A549 (cell line): ENCODE results near the gene PRKCE. TPM values are rescaled to one million over a fixed set of nuclear protein-coding genes. Genes with fewer than 3 reads are reported as not detected.
A peak's percentile ranks its signal among the peaks of the same experiment; 100 is the strongest.

Experiments
- ATAC-seq, 2 experiments: fragments of 200-7000 bp in 1 of 2; fragments of >200 bp in 1 of 2; cut with Nextera tagmentation in 1 of 2; cut with Tn5 transposase in 1 of 2; 3 replicates each; pipeline versions ENCODE4 v1.8.0 to v1.9.1; 2018 to 2020; ENCODE audit warnings: mild to moderate bottlenecking in 1 of 2, moderate library complexity in 1 of 2
- CTCF ChIA-PET: fragments of 300-600 bp; sonication (Branson Sonifier 250); formaldehyde crosslinking; extraction: SDS; loops from one replicate; lab custom pipeline; 2021; ENCODE audit warnings: antibody characterized with exemption, inconsistent platforms; lab: Yijun Ruan, JAX
- POLR2A ChIA-PET: fragments of 350-600 bp; formaldehyde crosslinking; extraction: SDS; loops from one replicate; lab custom pipeline; 2021; ENCODE audit warnings: antibody characterized with exemption, inconsistent platforms; lab: Yijun Ruan, JAX
- DNase-seq, 2 experiments: peaks; one replicate each; pipeline versions ENCODE4 v3.0.0 to v3.0.0-alpha.2; 2011 to 2016; ENCODE audit warnings: low read depth in 1 of 2, low spot score in 1 of 2
- FAIRE-seq: peaks from 2 replicates; lab custom pipeline; 2011; peaks lifted over from hg19 to GRCh38; lab: Jason Lieb, UNC
- H3K27ac ChIP-seq, 2 experiments: fragments of >200 bp; sonication (Bioruptor Twin); formaldehyde crosslinking; 3 replicates each; pipeline ENCODE4 v1.5.1; 2016 to 2017
- H3K4me1 ChIP-seq: fragments of >200 bp; sonication (Bioruptor Twin); formaldehyde crosslinking; 3 replicates; pipeline ENCODE4 v1.6.1; 2016
- H3K4me2 ChIP-seq: fragments of >200 bp; sonication (Bioruptor Twin); formaldehyde crosslinking; 3 replicates; pipeline ENCODE4 v1.6.1; 2016
- H3K4me3 ChIP-seq: fragments of >200 bp; sonication (Bioruptor Twin); formaldehyde crosslinking; 3 replicates; pipeline ENCODE4 v1.5.1; 2016
- H3K9me3 ChIP-seq: fragments of >200 bp; sonication (Bioruptor Twin); formaldehyde crosslinking; 3 replicates; pipeline ENCODE4 v1.6.1; 2016
- CEBPB ChIP-seq, 2 experiments: fragments of >200 bp in 1 of 2; sonication (Bioruptor Twin) in 1 of 2; formaldehyde crosslinking in 1 of 2; IDR thresholded peaks; 2 replicates each; pipeline ENCODE4 v1.6.1; 2012 to 2016
- CHD2 ChIP-seq: fragments of 150-350 bp; IDR thresholded peaks from 2 replicates; pipeline ENCODE4 v1.6.1; 2014; ENCODE audit warnings: low read length; ENCODE audit not compliant: partially characterized antibody
- CHD4 ChIP-seq: fragments of 200-600 bp; sonication (generic); IDR thresholded peaks from 2 replicates; pipeline ENCODE4 v1.6.1; 2016; ENCODE audit warnings: antibody characterized with exemption, mild to moderate bottlenecking, borderline replicate concordance
- EHF ChIP-seq: fragments of 250-450 bp; sonication (Bioruptor Pico); IDR thresholded peaks from 2 replicates; pipeline ENCODE4 v1.5.0; 2020; ENCODE audit warnings: mild to moderate bottlenecking
- EHMT2 ChIP-seq: fragments of 200-600 bp; sonication (generic); IDR thresholded peaks from 2 replicates; pipeline ENCODE4 v1.6.1; 2016; ENCODE audit warnings: antibody characterized with exemption, low read depth, mild to moderate bottlenecking, moderate library complexity
- ELK1 ChIP-seq: fragments of 150-350 bp; IDR thresholded peaks from 2 replicates; pipeline ENCODE4 v1.6.1; 2014; ENCODE audit warnings: low read depth, mild to moderate bottlenecking, low read length
- HES2 ChIP-seq: fragments of >200 bp; sonication (Bioruptor Twin); formaldehyde crosslinking; IDR thresholded peaks from 2 replicates; pipeline ENCODE4 v1.6.1; 2016
- HMGXB4 ChIP-seq: fragments of 250-450 bp; sonication (Bioruptor Pico); IDR thresholded peaks from 2 replicates; pipeline ENCODE4 v1.5.0; 2021; ENCODE audit warnings: mild to moderate bottlenecking, moderate library complexity, borderline replicate concordance
- HOXB5 ChIP-seq: fragments of 250-450 bp; sonication (Bioruptor Pico); IDR thresholded peaks from 2 replicates; pipeline ENCODE4 v1.5.0; 2020; ENCODE audit warnings: mild to moderate bottlenecking, moderate library complexity
- MAFK ChIP-seq: fragments of 450-650 bp; IDR thresholded peaks from 2 replicates; pipeline ENCODE4 v1.6.1; 2014; ENCODE audit not compliant: partially characterized antibody
- MAZ ChIP-seq: fragments of 150-350 bp; IDR thresholded peaks from 2 replicates; pipeline ENCODE4 v1.6.1; 2014; ENCODE audit warnings: antibody characterized with exemption, low read depth, low read length, borderline replicate concordance
- MYC ChIP-seq: IDR thresholded peaks from 2 replicates; pipeline ENCODE4 v1.6.1; 2012; ENCODE audit warnings: mild to moderate bottlenecking, inconsistent platforms, low read length, improper control_type of control experiment, borderline replicate concordance
- NPAS2 ChIP-seq: fragments of 250-450 bp; sonication (Bioruptor Pico); IDR thresholded peaks from 2 replicates; pipeline ENCODE4 v1.8.0; 2022; ENCODE audit warnings: mild to moderate bottlenecking, moderate library complexity, borderline replicate concordance
- NR3C1 ChIP-seq: fragments of >200 bp; sonication (Bioruptor Twin); formaldehyde crosslinking; IDR thresholded peaks from 3 replicates; pipeline ENCODE4 v1.6.1; 2017
- POLR2A ChIP-seq: IDR thresholded peaks from 2 replicates; pipeline ENCODE4 v1.6.1; 2012; ENCODE audit warnings: mild to moderate bottlenecking, low read length
- RARB ChIP-seq: fragments of 250-450 bp; sonication (Bioruptor Pico); IDR thresholded peaks from 2 replicates; pipeline ENCODE4 v1.8.0; 2021; ENCODE audit warnings: mild to moderate bottlenecking, moderate library complexity
- RCOR1 ChIP-seq: fragments of 150-350 bp; IDR thresholded peaks from 2 replicates; pipeline ENCODE4 v1.6.1; 2014; ENCODE audit warnings: antibody characterized with exemption, low read length, low read depth
- REST ChIP-seq: fragments of 200-600 bp; sonication (generic); IDR thresholded peaks from 2 replicates; pipeline ENCODE4 v1.6.1; 2016; ENCODE audit warnings: antibody characterized with exemption, mild to moderate bottlenecking, moderate library complexity
- TFCP2L1 ChIP-seq: fragments of 250-450 bp; sonication (Bioruptor Pico); IDR thresholded peaks from 2 replicates; pipeline ENCODE4 v1.5.0; 2021; ENCODE audit warnings: mild to moderate bottlenecking
- USF2 ChIP-seq: fragments of 450-650 bp; IDR thresholded peaks from 2 replicates; pipeline ENCODE4 v1.6.1; 2014; ENCODE audit warnings: antibody characterized with exemption
- ZC3H11A ChIP-seq: fragments of 450-650 bp; IDR thresholded peaks from 2 replicates; pipeline ENCODE4 v1.6.1; 2014; ENCODE audit warnings: antibody characterized with exemption, mild to moderate bottlenecking
- ZFP36 ChIP-seq: fragments of 450-650 bp; IDR thresholded peaks from 2 replicates; pipeline ENCODE4 v1.6.1; 2014; ENCODE audit warnings: borderline replicate concordance; ENCODE audit not compliant: partially characterized antibody
- ZSCAN20 ChIP-seq: fragments of 250-450 bp; sonication (Bioruptor Pico); IDR thresholded peaks from 2 replicates; pipeline ENCODE4 v1.8.0; 2022; ENCODE audit warnings: mild to moderate bottlenecking, moderate library complexity
- WGBS: methylation state at CpG from one replicate; pipeline ENCODE4 v1.1.6; 2017; ENCODE audit errors: missing lambda C conversion rate; 5-methylcytosine and 5-hydroxymethylcytosine counted together
- polyA plus RNA-seq, 4 experiments: library from polyadenylated mRNA; depleted of rRNA in 3 of 4; stranded (reverse); fragments of >200 nt; fragmentation: RNase III in 1 of 4; extraction: RNeasy Plus Mini Kit Qiagen cat#74134 plus additional on column Dnase treatment in 1 of 4; gene quantifications; 2 replicates in 3 of 4; 3 replicates in 1 of 4; pipeline ENCODE4 v1.2.3, GENCODE V29; 2011 to 2017

PRKCE gene
- polyA plus RNA-seq, 2 of the 4 experiments (the other 2 are of a cell fraction): 11.5 to 12.0 TPM

- TF ChIP-seq HOXB5 (CRISPR knock-in tag): no peak
Observed at GRCh38 chr2:45872211-45872610, 220.7 kb downstream of the PRKCE start (continued).

- 93% methylated on average over 3 of the region's 3 CpGs for WGBS
- Histone ChIP-seq H3K4me1 (no peaks in the 10 kb centered on the region), H3K9me3 (peaks cover 10% of the 10 kb centered on the region; the same call in 1 of the 3 replicates), H3K4me2 (no peak overlapping the region), H3K4me3 (no peak overlapping the region), H3K27ac (no peak overlapping the region)
- CTCF ChIA-PET: interaction anchor here (1.1 to 1.8 kb wide), 2 partner anchors 11 to 96 kb away, joined by 3 to 5 read pairs; no protein-coding TSS in a partner anchor
- POLR2A ChIA-PET: no interaction called here
- FAIRE-seq: no peak
- no peak for ATAC-seq
- no peak for TF ChIP-seq USF2
- no peak for TF ChIP-seq HOXB5 (CRISPR knock-in tag)
- TF ChIP-seq NR3C1: no peak
- no peak for TF ChIP-seq MAFK
- TF ChIP-seq RCOR1: no peak
- TF ChIP-seq TFCP2L1 (CRISPR knock-in tag): no peak
- no peak for TF ChIP-seq ZC3H11A
- TF ChIP-seq POLR2A: no peak
- no peak for TF ChIP-seq REST
- no peak for TF ChIP-seq MAZ
- TF ChIP-seq CHD2: no peak
- TF ChIP-seq EHF (CRISPR knock-in tag): no peak
- TF ChIP-seq RARB: no peak
- no peak for DNase-seq
Observed at GRCh38 chr2:45874344-45874743, 222.9 kb downstream of the PRKCE start.

- WGBS: 63% methylated on average over 2 of the region's 2 CpGs
- POLR2A ChIA-PET: no interaction called here
- no peak for FAIRE-seq
Observed at GRCh38 chr2:45876611-45877010, 225.1 kb downstream of the PRKCE start.

GRCh38 chr2:45879406-45879805, 227.9 kb downstream of the PRKCE start:
- no peak overlapping the region for H3K27ac ChIP-seq
- no peak for FAIRE-seq
- DNase-seq: peak in 1 of 2 experiments; percentile 13
- CTCF ChIA-PET: interaction anchor here (1.2 to 1.8 kb wide), 4 partner anchors 10 to 28 kb away, joined by 3 to 4 read pairs (median 4); no protein-coding TSS in a partner anchor
- WGBS: 75% methylated on average over 6 of the region's 6 CpGs
- no peaks in the 10 kb centered on the region for H3K4me1 ChIP-seq
- no peak overlapping the region for H3K4me3 ChIP-seq
- ATAC-seq: peak; percentile 68 to 78; a peak in 5 of 6 replicates
- peaks cover 10% of the 10 kb centered on the region; the same call in 1 of the 3 replicates for H3K9me3 ChIP-seq
- H3K4me2 ChIP-seq: no peak overlapping the region
- POLR2A ChIA-PET: no interaction called here
- TF ChIP-seq HMGXB4 (CRISPR knock-in tag) (no peak), MAZ (no peak), NR3C1 (no peak), MYC (no peak), CEBPB (IDR thresholded peaks at IDR 0.05) (no peak), NPAS2 (CRISPR knock-in tag) (no peak), ZSCAN20 (CRISPR knock-in tag) (no peak), EHF (CRISPR knock-in tag) (no peak), HES2 (no peak), ZFP36 (no peak), EHMT2 (no peak)

More at GRCh38 chr2:45876611-45877010, 225.1 kb downstream of the PRKCE start:
- ATAC-seq (no peak), DNase-seq (no peak)
- no peaks in the 10 kb centered on the region for H3K4me1 ChIP-seq
- H3K4me3 ChIP-seq: no peak overlapping the region
- CTCF ChIA-PET: interaction anchor here (0.6 to 1.3 kb wide), 3 partner anchors 12 to 128 kb away, joined by 3 read pairs; no protein-coding TSS in a partner anchor
- H3K27ac ChIP-seq: no peak overlapping the region
- TF ChIP-seq CHD4: no peak
- no peak for TF ChIP-seq ELK1
- peaks cover 10% of the 10 kb centered on the region; the same call in 1 of the 3 replicates for H3K9me3 ChIP-seq
- H3K4me2 ChIP-seq: no peak overlapping the region
